ENCODE measurements around the gene MTREX.
"Not testable (repeated sequence)": the region's sequence is repeated elsewhere in the genome, so short reads cannot be mapped to it uniquely, and the experiment has no call there.

Gene MTREX

DNA sequence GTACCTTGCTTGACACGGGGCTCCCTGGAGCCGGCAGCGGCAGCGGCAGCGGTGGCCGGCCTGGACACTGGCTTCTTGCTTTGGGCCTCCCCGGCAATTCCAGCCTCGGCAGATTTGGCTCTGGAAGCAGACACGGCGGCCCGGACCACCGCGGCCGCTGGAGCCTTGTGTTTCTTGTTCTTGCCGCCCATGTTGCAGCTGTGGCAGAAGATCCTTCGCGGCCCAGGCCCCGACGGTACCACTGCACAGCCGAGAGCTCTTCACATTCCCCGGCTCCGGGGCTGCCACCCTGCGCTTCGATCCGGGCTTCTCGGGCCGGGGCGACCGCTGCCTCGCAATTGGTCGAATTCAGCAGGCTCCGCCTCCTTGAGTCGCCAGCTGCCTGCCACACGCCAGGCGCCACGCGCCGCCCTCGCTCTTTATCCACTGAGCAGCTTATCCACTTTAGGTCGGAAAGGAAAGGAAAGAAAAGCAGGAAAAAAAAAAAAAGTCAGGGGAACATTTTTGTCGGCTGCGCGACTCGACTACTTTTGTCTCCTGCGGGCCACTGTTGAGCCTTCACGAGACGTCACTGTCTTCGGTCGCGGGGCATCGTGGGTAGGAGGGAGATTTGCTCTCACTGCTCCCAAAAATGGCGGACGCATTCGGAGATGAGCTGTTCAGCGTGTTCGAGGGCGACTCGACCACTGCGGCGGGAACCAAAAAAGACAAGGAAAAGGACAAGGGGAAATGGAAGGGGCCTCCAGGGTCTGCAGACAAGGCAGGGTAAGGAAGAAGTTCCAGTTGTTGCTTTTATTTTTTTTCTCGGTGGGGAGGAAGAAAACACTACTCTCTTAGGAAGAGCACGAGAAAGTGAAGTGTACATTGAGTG, at the start of gene MTREX, which contains the start of gene DHX29:
MTREX (plus strand) TSS at position 607 of the 871 bp plus-strand sequence; CDS start at position 632, 25 bp downstream.
DHX29 (minus strand) TSS at position 312 of the 871 bp plus-strand sequence; CDS start at position 191, 121 bp downstream.
- peak; percentile 85 for DNase-seq

- no peak for DNase-seq
Measured at GRCh38 chr5:55258339-55258738, 49.5 kb upstream of the MTREX start.

DNA sequence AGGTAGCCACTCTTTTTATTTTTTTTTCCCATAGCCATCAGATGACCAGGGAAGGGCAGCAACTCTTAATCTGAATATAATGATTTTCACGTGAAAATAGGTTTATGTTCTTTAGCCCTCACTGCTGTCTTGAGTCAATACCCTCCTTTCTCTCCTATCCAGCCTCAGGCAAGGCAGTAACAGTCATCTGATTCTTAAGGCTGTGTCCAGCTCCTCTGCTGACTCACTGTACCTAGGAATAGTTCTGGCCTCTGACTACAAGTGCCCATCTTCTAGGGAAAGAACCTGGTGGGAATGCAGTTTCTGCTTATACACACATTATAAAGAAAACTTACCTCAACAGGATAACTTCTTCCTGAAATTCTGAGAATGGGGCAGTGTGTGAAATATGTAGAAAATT, 31.0 kb upstream of the MTREX start:
- no peak for DNase-seq

GRCh38 chr5:55278778-55279177, 29.0 kb upstream of the MTREX start:
- DNase-seq: no peak

DNA sequence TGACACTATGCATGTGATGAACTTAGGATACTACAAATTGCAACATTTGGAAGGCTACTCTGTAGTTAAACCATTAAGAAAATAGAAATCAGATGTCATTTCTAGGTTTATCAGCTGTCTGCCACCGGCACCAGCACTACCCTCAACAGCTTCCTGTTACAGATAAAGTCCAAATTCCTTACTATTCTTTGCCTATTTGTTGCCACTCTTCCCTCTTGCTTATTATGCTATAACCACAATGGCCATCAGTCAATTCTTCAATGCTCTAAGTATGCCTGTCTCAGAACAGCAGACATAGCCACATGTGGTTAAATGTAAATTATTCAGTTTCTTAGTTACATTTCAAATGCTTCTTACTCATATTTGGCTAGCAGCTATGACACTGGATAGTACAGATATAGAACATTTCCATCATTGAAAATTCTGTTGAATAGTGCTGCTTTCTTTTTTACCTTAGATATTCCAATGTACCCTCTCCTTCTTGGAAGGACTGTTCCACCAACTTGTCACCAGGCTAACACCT, 21.3 kb upstream of the MTREX start:
- no peak for DNase-seq

GRCh38 chr5:55289808-55290207, 18.0 kb upstream of the MTREX start:
- DNase-seq: no peak

DNA sequence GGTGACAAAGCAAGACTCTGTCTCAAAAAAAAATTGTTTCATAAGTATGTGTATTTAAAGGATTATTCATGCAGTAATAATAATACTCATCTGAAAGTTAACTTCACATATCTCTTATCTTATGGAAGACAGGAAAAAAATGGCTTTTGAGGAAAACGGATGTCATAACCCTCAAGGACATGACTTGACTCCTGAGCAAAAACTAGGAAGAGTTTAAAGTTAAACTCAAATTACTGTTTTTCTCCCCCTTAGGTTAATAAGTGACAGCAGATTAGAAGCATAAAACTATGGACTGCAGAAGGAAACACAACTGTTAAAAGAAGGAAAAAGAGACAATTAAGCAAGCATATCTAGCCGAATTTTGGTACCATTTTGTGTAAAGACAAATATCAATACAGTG, 16.8 kb upstream of the MTREX start:
- DNase-seq: no peak

DNA sequence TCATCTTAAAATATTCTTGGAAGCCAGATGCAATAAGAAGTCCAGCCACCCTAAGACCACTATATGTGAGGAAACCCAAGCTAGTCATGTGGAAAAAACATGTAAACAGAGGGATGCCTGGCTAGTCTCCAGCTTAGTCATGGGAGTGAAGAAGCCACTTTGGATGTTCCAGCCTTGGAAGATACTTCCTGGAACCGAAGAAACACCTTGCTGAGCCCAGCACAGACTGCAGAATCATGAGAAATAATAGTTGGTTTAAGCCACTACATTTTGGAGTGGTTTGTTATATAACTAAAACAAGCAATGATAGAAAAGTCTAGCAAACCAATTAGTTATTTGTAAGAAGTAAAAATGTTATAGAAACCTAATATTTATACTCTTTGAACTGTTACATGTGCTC, 12.9 kb upstream of the MTREX start:
- DNase-seq: no peak

GRCh38 chr5:55300890-55301289, 6.9 kb upstream of the MTREX start:
- DNase-seq: no peak

DNA sequence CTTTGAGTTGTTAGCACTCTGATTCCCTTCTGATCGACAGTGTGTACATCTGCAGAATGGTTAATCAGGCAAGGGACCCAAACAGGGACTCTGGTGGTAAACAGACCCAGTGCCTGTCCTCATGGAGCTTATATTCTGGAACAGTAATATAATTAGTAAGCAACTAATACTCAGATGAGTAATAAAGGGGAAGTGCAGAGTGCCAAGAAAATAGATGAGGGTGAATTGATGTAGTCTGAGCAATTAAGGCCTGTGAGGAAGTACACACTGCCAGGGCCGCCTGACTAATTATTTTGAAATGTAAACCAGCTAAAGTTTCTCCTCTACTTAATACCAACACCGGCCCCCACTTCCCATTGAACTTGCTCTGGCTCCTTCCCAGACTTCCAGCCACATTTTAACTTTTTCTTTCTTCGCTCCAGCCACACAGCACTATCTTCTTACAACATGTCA, 4.5 kb upstream of the MTREX start:
- no peak for DNase-seq

DNA sequence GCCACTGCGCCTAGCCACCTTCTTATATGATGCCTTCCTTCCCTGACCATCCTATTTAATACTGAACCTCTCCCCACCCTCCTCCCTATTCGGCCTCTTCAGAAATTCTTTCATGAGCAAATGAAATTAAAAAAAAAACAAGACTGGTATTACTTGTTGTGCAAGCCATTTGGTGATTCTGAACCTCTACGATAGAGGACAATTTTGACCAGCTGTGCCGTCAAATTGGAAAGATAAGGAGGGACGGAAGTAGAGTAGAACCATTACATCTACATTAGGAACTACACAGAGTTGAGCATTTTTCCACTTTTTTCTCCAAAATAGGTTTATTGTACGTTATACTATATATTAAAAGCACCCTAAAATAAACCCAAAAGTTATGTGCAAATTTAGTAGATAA, 3.2 kb upstream of the MTREX start:
- DNase-seq: no peak

- no peak for DNase-seq
Measured at GRCh38 chr5:55305345-55305744, 2.4 kb upstream of the MTREX start.

- no peak for DNase-seq
Measured at GRCh38 chr5:55306641-55307382, 977 bp upstream of the MTREX start.

- no peak for DNase-seq
Measured at GRCh38 chr5:55308254-55308836, 556 bp downstream of the MTREX start.

GRCh38 chr5:55313870-55314617, 6.3 kb downstream of the MTREX start:
- no peak for DNase-seq

- DNase-seq: no peak
Measured at GRCh38 chr5:55316289-55316688, 8.5 kb downstream of the MTREX start.

- DNase-seq: no peak
Measured at GRCh38 chr5:55316837-55317236, 9.0 kb downstream of the MTREX start.

DNA sequence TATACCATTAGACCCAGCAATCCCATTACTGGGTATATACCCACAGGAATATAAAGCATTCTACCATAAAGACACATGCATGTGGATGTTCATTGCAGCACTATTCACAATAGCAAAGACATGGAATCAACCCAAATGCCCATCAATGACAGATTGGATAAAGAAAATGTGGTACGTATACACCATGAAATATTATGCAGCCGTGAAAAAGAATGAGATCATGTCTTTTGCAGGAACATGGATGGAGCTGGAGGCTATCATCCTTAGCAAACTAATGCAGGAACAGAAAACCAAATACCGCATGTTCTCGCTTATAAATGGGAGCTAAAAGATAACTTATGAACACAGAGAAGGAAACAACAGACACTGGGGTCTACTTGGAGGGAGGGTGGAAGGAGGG, 10.4 kb downstream of the MTREX start:
- not testable (repeated sequence) for DNase-seq

DNA sequence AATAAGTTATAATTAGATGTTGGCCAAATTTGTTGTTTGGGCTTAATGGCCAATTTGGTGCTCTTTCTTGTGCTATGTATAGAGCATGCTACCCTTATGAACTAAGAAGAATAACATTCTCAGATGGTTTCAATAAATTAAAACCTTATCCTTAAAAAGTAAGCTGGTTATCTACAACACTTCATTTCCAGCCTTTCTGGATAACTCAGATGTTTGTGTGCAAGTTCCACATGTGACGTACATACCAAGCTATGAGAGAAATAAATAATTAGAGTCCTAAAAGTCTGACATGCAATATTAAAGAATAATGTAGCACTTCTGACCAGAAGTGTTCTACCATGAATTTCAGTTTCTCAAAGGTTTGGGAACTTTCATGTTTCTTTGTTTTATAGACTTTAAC, 11.7 kb downstream of the MTREX start:
- DNase-seq: no peak

DNA sequence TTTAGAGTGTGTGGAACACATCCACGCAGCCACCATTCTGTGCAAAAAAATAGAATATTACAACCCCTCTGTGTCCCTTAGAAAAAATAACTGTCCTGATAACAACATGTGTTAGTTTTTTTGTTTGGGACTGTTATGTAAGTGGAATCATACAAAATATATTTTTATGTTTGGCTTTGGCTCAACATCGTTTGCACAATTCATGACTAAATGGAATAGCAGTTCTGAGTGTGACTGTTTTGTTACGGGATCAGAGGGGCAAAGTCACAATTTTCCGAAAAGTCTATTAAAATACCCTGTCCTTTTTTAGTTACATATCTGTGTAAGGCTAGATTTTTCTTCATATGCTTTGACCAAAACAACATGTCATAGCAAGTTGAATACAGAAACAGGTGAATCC, 12.8 kb downstream of the MTREX start:
- DNase-seq: no peak

- DNase-seq: no peak
Measured at GRCh38 chr5:55324006-55324405, 16.2 kb downstream of the MTREX start.

- peak; percentile 9 for DNase-seq
Measured at GRCh38 chr5:55324815-55325418, 17.1 kb downstream of the MTREX start.
